AG20443 (cell line): ENCODE data around the gene STK32A.

Source experiments
- DNase-seq: peaks from one replicate; pipeline ENCODE4 v3.0.0; 2012; ENCODE audit warnings: low spot score, mixed read lengths

The STK32A gene

DNA sequence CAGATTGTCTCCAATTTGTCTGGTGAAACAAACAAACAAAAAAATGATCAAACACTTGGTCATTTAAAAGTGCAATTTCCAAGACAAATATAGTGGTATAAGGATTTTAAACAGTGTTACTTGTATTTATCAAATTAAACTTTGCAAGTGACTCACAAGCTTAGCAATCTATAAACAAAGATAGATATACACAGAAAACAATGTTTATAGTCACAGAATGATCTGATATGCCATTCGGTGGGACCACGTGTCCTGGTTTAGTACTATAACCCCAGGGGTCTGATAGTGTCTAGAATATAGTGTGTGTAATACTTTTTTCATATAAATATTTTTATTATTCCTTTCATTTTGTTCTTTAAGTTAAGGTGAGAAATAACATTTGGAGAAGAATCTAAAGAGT lies 183.8 kb downstream of the STK32A start:
- DNase-seq: no peak

DNA sequence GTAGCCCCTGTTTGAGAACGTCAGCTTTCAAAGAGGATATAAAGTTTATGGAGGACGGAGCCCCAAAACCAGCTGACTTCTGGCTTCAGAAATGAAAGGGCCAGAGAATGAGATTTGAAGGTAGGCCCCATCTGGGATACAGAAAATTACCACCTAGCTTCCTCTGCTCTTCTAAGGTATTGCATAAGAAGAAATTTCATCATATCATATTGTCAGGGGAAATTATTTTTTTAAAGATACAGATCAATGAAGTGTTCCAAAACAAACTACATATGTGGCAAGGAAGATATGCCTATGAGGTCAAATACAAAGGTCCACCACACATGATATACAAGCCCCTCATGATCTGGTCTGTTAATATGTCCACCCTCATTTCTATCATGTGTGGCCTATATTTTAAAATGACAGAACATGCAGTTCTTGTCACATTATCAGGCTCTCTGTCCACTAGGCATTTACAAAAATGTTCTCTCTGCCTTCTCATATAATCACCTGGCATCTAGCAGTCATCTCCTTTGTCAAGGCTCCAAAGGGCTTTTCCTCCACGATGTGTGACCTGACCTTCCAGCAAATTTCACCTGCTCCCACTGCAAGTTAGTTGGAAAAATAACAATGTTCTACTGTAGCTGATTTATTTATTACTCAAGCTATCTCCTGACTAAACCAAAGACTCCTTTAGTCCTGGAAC lies 192.0 kb downstream of the STK32A start:
- no peak for DNase-seq

DNA sequence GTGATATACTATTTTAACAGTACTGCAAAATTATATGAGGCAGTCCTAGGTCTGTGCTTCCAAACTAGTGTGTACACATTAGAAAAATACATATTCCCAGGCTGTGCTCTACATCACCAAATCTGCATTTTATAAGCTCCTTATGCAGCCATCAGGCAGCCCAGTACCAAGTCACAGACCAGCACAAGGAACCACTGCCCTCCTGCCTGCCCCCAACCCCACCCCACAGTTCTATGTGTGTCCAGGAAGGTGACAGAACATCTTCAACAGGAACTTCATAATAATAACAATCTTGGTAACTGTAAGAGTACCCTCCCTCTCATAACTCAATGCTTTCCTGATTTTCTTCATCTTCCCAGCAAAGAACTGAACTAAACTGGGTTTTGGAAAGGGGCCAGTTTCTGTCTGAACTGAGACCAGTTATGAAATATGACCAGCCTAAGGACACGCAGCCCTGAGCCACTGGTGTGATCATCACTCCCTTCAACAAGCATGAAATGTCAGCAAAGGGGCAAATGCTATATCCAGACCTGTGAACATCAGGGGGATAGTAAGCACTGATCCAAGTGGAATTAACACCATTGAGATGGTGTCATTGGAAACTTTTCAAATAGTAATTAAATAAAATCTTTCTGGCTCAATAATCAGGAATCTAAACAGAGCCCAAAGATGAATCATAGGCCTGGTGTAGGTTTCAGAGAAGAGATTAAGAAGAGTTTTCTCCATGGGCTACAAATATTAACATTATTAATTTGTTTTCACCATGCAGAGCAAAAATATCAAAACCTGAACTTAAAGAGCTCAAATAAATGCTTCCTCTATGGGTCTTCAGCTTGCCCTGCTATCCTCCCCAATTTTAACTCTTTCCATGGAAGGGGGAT lies 192.9 kb downstream of the STK32A start:
- DNase-seq: peak; percentile 52

DNA sequence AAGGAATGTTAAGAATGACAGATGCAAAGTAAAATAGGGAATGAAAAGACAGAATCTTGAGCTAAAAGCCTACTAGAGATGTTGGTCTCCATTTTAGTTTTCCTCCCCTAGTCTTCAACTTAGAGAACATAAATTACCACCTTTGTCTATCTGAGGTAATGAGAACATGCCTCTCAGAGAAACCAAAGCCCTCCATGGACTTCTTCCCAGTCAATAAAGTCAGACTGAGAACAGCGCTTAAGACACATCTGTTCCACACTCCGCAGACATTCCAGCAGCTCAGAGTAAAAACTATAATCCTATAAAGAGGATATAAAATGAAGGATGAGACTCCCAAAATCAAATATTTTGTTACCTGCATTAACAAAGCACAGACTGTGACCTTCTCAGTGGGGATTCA lies 195.8 kb downstream of the STK32A start:
- no peak for DNase-seq

DNA sequence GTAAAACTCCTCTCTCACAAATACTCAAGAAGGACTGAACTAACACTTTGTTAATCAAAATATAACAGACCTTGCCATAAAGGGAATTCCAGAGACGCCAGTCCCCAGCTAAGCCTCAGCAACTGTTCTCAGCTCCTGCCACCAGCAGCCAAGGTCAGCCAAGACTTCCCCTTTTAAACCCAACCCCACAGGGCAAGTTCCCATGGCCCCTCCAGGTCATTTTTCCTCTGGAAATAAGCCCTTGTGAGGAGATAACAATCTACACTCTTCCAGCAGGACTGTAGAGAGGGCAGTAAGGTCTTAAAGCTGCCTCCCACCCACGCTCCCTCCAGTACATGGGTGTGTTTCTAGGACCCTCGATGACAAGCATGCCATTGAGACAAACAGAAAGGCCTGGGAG lies 196.8 kb downstream of the STK32A start:
- no peak for DNase-seq

DNA sequence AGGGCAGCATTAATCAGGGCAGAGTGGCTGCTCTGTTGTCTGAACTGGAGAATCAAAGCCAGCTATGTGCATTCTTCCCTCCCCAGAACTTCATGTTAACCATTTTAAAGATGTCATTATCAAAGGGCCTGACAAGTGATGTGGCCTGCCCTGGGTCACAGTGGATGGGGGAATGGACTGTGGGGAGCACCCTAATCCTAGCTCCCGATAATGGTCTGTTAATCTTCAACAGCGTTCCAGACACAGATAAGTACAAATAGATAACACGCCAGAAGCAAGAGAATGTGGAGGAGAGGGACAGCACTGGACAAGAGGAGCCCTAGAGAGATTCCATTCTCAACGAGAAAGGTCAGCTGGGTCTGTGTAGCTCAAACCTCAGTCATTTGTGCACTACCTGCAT lies 197.5 kb downstream of the STK32A start:
- no peak for DNase-seq

DNA sequence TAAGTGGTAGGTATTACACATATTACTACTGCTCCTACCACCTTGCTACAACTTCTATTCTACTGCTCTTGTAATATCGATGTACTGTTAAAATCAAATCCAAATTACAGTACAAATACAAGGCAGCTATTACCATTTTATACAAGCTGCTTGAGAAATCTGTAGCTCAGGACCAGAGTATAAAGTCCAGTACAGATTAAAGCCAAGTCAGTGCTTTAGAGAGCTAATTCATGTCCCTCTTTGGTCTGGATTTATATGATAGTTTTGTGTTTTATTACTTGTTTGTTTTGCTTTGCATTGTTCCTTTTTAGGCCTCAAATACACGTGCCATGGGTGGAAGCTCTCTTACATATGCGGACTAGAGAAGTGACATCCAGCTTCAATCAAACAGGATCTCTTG lies 199.2 kb downstream of the STK32A start:
- DNase-seq: no peak

DNA sequence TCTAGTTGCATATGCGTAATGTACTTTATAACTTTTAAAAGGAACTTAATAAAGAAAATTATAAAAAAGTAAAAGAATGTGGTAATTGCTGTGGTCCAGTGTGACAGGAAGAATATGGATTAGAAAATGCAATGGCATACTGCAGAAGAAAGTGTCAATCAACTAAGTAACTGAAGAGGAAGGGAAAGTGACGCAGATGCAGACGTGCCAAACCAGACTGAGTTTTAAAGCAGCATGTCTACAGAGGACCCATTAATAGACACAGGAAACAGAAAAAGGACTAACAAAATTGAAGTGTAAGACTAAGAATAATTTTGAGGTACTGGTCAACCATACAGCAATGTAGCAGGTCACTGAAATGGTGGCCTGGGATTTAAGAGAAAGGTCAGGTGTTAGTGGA lies 201.8 kb downstream of the STK32A start:
- no peak for DNase-seq

DNA sequence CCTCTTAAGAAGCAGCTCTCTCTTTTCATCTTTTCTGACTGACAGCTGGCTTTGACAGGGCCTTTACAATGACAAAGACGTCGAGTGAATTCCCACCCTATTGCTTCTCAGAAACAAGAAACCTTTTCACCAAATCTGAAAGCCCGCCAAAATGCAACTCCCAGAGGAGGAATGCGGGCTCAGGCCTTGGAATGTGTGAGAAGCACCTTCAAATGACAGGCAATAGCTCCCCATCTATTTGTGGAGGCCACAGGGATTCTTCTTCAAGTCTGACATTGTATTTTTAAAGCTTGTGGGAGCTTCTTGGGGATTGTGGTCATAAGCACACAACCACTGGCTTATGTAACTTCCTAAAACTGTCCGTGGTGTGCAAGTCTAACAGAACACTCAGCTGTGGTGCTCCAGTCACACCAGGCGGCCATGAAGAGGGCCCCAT lies 202.4 kb downstream of the STK32A start:
- DNase-seq: peak; percentile 17
